Measurements from ENCODE around the gene TFF1.

TFF1 gene

DNA sequence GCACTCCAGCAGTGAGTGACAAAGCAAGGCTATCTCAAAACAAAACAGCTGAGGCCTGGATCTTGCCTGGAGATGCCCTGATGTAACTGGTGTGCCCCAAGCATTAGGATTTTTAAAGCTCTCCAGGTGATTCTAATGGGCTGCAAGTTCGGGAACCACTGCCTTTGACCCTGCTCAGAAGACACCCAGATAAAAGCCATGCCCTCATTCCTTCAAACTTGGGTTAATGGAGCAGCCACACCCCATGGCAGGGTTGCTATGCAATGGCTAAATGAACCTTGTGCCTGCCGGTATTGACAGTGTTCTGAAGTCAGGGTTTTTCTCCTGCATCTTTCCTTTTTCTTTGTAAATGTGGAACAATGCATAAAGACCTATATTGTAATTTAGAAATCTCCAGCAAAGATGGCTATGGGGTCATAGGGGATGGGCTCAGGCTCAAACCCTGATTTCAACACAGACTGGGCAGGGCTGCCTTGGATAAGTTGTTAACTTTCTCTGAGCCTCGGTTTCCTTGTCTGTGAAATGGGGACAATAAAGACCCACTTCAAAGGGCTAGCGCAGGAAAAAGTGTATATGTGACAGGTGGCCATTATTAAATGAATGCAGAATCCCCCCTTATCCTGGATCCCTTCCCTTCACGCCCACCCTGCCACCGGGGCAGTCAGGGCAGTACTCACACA lies 51.6 kb downstream of the TFF1 start:
- DNase-seq, result no peak

DNA sequence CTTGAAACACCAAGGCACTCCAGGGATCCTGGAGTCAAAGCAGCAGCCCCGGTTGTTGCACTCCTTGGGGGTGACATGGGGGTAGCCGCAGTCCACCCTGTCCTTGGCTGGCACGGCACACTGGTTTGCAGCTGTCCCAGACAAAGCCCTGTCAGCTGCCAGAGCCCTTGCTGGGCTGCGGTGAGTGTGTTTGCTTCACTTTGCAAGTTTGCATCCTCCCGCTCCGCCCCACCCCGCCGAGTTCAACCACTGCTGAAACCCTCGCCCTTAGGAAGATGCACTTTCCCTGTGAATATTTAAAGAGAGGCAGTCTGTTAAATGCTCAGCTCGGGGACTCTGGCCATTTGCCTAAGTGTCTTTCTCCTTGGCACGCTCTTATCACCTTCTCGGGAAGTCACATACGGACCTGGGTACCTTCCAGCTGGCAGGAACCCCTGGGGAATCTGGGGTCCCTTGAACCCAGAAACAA lies 52.8 kb downstream of the TFF1 start:
- DNase-seq, result no peak

DNA sequence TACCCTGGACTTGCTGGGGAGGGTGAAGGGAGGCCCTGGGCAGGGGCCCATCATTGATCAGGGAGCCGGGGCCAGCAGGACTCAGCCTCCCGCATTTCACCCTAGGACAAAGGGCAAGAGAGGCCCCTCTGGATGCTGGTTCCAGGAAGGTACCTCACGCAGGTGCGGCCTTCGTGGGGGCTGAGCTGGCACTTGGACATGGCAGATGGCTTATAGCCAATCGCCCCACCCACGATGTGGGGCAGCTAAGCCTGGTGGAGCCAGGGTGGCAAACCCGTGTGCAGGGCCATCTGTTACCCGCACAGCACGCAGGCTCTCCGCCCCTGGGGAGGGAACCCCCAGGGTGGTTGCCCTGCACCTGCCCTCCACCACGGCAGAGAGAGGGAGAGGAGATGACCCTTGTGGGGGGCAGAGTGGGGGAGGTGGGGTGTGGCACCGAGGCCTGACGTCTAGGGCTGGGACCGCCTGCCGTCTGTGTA lies 53.7 kb downstream of the TFF1 start:
- DNase-seq, result no peak
